Measurements from ENCODE around the gene KIF6.

DNA sequence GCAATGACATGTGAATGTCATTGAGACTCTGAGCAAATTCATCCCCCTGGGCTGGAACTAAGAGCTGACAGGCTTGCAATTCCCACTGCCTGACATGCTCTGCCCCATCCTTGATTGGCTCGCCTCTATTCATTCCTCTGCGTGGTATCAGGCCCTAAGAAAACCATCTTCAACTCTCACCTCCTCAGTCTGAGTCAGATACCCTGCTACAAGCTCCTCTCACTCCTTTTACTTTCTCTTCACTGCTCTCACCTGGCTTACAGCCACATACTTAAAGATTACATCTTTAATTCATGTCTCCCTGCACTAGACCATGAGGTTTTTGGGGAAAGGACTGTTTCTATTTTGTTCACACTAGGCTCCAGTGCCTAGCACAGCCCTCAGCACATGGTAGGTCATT is 131.6 kb downstream of the KIF6 start:
- no peak for TF ChIP-seq POLR2A (IDR thresholded peaks at IDR 0.05; ENCODE audit: low read depth)
- TF ChIP-seq, protein P1, sequence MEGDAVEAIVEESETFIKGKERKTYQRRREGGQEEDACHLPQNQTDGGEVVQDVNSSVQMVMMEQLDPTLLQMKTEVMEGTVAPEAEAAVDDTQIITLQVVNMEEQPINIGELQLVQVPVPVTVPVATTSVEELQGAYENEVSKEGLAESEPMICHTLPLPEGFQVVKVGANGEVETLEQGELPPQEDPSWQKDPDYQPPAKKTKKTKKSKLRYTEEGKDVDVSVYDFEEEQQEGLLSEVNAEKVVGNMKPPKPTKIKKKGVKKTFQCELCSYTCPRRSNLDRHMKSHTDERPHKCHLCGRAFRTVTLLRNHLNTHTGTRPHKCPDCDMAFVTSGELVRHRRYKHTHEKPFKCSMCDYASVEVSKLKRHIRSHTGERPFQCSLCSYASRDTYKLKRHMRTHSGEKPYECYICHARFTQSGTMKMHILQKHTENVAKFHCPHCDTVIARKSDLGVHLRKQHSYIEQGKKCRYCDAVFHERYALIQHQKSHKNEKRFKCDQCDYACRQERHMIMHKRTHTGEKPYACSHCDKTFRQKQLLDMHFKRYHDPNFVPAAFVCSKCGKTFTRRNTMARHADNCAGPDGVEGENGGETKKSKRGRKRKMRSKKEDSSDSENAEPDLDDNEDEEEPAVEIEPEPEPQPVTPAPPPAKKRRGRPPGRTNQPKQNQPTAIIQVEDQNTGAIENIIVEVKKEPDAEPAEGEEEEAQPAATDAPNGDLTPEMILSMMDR (IDR thresholded peaks at IDR 0.05): no peak

Data from esophagus muscularis mucosa (tissue), 3 donors.